SK-MEL-5 (cell line): ENCODE results near the gene CACTIN. TPM values are rescaled to one million over a fixed set of nuclear protein-coding genes. Genes with fewer than 3 reads are reported as not detected.
"Not testable (repeated sequence)": the region's sequence is repeated elsewhere in the genome, so short reads cannot be mapped to it uniquely, and the experiment has no call there.

Experiments used
- DNase-seq: peaks from one replicate; pipeline ENCODE4 v3.0.0-alpha.2; 2016; ENCODE audit warnings: low read depth, low spot score
- in situ Hi-C: cut with HindIII; loops from 2 replicates; pipeline ENCODE4 v1.10.0; 2016; ENCODE audit warnings: low sequenced_read_pairs, high pct_unique_total_duplicates, low pct_unique_long_range_greater_than_20kb
- polyA plus RNA-seq, 2 experiments: library from polyadenylated mRNA; depleted of rRNA; stranded (reverse); fragments of >200 nt; gene quantifications; 2 replicates each; pipeline ENCODE4 v1.2.3, GENCODE V29; 2015
- total RNA-seq: library from RNA; depleted of rRNA; stranded (reverse); fragments of >200 nt; shearing (Covaris generic); gene quantifications from 2 replicates; pipeline ENCODE4 v1.2.3, GENCODE V29; 2014; rRNA removed

CACTIN gene
- 15.2 and 16.6 TPM in 2 replicates for total RNA-seq
- polyA plus RNA-seq (2015; cell fraction: cytosol; rRNA removed) = 21.3 and 27.5 TPM in 2 replicates
- polyA plus RNA-seq (2015; cell fraction: nucleus; rRNA removed) = 50.8 and 51.0 TPM in 2 replicates

GRCh38 chr19:3626473-3627350 is at the start of gene CACTIN:
Gene CACTIN, minus strand, starts transcription at chr19:3626790. Its CDS starts 28 bp downstream, at chr19:3626762.
- in situ Hi-C loops = no loop called here
- peak; percentile 96 for DNase-seq

GRCh38 chr19:3674784-3675543 is 48.4 kb upstream of the CACTIN start:
- DNase-seq = no peak
- in situ Hi-C loops = no loop called here

- in situ Hi-C loops = no loop called here
- DNase-seq = no peak
These were observed 47.2 kb upstream of the CACTIN start for GRCh38 chr19:3673506-3674439.

- in situ Hi-C loops = no loop called here
- DNase-seq = no peak
These were observed 46.4 kb upstream of the CACTIN start for GRCh38 chr19:3672993-3673392.

GRCh38 chr19:3672575-3672948 is 46.0 kb upstream of the CACTIN start:
- in situ Hi-C loops = no loop called here

GRCh38 chr19:3671680-3672574 is 45.3 kb upstream of the CACTIN start:
- in situ Hi-C loops = no loop called here
- DNase-seq = no peak

More at GRCh38 chr19:3672575-3672948, 46.0 kb upstream of the CACTIN start:
- DNase-seq = no peak

GRCh38 chr19:3670796-3671679 is 44.4 kb upstream of the CACTIN start:
- DNase-seq = no peak
- in situ Hi-C loops = no loop called here

- in situ Hi-C loops = no loop called here
- DNase-seq = no peak
These were observed 43.6 kb upstream of the CACTIN start for GRCh38 chr19:3669947-3670795.

GRCh38 chr19:3669082-3669946 is 42.7 kb upstream of the CACTIN start:
- in situ Hi-C loops = no loop called here
- DNase-seq = no peak

- in situ Hi-C loops = no loop called here
- DNase-seq = no peak
These were observed 41.9 kb upstream of the CACTIN start for GRCh38 chr19:3668331-3669081.

- no peak for DNase-seq
- in situ Hi-C loops = no loop called here
These were observed 41.2 kb upstream of the CACTIN start for GRCh38 chr19:3667766-3668165.

GRCh38 chr19:3667037-3667638 is 40.5 kb upstream of the CACTIN start:
- DNase-seq = no peak
- in situ Hi-C loops = no loop called here

- DNase-seq, in situ Hi-C loops: not testable (repeated sequence)
These were observed 39.9 kb upstream of the CACTIN start for GRCh38 chr19:3666545-3666856.
